Gastrocnemius medialis (tissue), 4 donors: Measurements from ENCODE around the gene ZMYM4. TPM values are rescaled to one million over a fixed set of nuclear protein-coding genes. Genes with fewer than 3 reads are reported as not detected.
"Not testable (repeated sequence)": the region's sequence is repeated elsewhere in the genome, so short reads cannot be mapped to it uniquely, and the experiment has no call there.

Source experiments
- ATAC-seq, 2 donors: fragments of 150-250 bp; one replicate each; pipeline ENCODE4 v1.9.1; 2016
- DNase-seq, 2 donors: peaks; one replicate each; pipeline ENCODE4 v3.0.0-alpha.2; 2019
- H3K27ac ChIP-seq, 4 donors: fragments of 200-600 bp; sonication (generic); 1 replicate in 1 of 4; 2 replicates in 3 of 4; pipeline ENCODE4 v1.5.1; 2016 to 2018; ENCODE audit warnings: mild to moderate bottlenecking in 2 of 4, moderate library complexity in 1 of 4
- H3K27me3 ChIP-seq, 3 donors: fragments of 200-600 bp; sonication (generic) in 2 of 3; 1 replicate in 1 of 3; 2 replicates in 2 of 3; pipeline versions ENCODE4 v1.5.1 to v1.6.0; 2016 to 2019; ENCODE audit warnings: mild to moderate bottlenecking in 1 of 3, moderate library complexity in 1 of 3
- H3K36me3 ChIP-seq, 2 donors: fragments of 200-600 bp; sonication (generic) in 1 of 2; one replicate each; pipeline ENCODE4 v1.5.1; 2017 to 2018
- H3K4me1 ChIP-seq, 2 donors: fragments of 200-600 bp; sonication (generic) in 1 of 2; one replicate each; pipeline ENCODE4 v1.5.1; 2016 to 2017; ENCODE audit warnings: mild to moderate bottlenecking in 2 of 2
- H3K4me3 ChIP-seq, 4 donors: fragments of 200-600 bp; sonication (generic) in 3 of 4; 1 replicate in 1 of 4; 2 replicates in 3 of 4; pipeline ENCODE4 v1.5.1; 2016 to 2019; ENCODE audit warnings: mild to moderate bottlenecking in 2 of 4
- H3K9me3 ChIP-seq, 3 donors: fragments of 200-600 bp; sonication (generic) in 2 of 3; 1 replicate in 1 of 3; 2 replicates in 2 of 3; pipeline ENCODE4 v1.5.1; 2016 to 2019
- POLR2A ChIP-seq, 2 donors: fragments of 450-650 bp; IDR thresholded peaks; one replicate each; pipeline ENCODE4 v1.6.1; 2017; ENCODE audit warnings: antibody characterized with exemption in 2 of 2, mild to moderate bottlenecking in 2 of 2, moderate library complexity in 2 of 2
- in situ Hi-C, 4 donors: fragments of 200-750 bp; cut with MboI; loops; one replicate each; pipeline versions ENCODE4 v1.15.0 to v1.8.0; 2017; ENCODE audit warnings: low sequenced_read_pairs in 4 of 4
- intact Hi-C: fragments of 100-400 bp; cut with DNase I; formaldehyde crosslinking; loops from one replicate; pipeline ENCODE4 v1.15.1; 2023; ENCODE audit warnings: low total_unique reads
- total RNA-seq, 4 donors: library from RNA; depleted of rRNA; stranded (reverse); fragments of >200 nt; gene quantifications; one replicate each; pipeline versions ENCODE4 v1.1.0 to v1.2.3, GENCODE V29; 2016
- TF ChIP-seq, protein P1 (sequence below), 5 experiments: fragments of 450-650 bp in 3 of 5; fragments of 200-600 bp in 2 of 5; sonication (generic) in 2 of 5; IDR thresholded peaks in 4 of 5; conservative IDR thresholded peaks in 1 of 5; 1 replicate in 4 of 5; 2 replicates in 1 of 5; pipeline ENCODE4 v1.5.1; 2016 to 2019; ENCODE audit warnings: antibody characterized with exemption in 5 of 5, mild to moderate bottlenecking in 3 of 5, moderate library complexity in 3 of 5

Gene ZMYM4
- total RNA-seq, 4 donors from 2014 or later = 11.1 to 25.3 (median 13.7) TPM

DNA sequence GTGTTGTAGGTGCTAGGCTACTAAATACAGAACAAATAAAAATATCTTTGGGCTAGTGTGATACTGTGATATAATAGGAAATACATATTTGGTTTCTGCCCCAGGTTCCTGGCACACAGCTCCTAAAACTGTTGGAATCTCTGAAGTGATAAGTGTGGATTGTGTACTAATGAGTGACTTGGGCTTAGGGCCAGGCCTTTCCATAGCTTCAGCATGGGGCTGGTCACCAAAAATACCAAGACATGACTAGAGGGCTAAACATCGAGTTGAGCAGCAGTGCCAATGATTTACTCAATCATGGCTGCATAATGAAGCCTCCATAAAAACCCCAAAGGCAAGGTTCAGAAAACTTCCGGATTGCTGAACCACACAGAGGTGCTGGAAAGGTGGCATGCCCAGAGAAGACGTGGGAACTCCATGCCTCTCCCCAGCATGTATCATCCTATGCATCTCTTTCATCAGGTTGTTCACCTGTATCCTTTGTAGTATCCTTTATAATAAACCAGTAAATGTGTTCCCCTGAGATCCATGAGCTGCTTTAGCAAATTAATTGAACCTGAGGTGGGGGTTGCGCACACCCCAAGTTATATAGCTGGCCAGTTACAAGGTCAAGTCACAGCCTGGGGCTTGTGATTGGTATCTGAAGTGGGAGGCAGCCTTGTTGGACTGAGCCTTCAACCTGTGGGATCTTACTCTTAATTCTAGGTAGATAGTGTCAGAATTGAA, 51.6 kb downstream of the ZMYM4 start:
- DNase-seq (no peak), ATAC-seq (peak; percentile 72 to 93)
- Histone ChIP-seq H3K4me1 (peaks cover 34 to 36% of the 10 kb centered on the region in 2 donors), H3K9me3 (no peaks in the 10 kb centered on the region), H3K27ac (peak overlapping the region; percentile 24 to 60 (median 54)), H3K4me3 (no peak overlapping the region), H3K27me3 (no peaks in the 10 kb centered on the region), H3K36me3 (no peaks in the 10 kb centered on the region)
- in situ Hi-C loops (no loop called here), intact Hi-C loops (loop anchor here (2.0 kb wide), 1 partner anchor 51 kb away; the partner anchor contains the start of gene ZMYM4)
- no peak for TF ChIP-seq POLR2A (IDR thresholded peaks at IDR 0.05)
- TF ChIP-seq, protein P1, sequence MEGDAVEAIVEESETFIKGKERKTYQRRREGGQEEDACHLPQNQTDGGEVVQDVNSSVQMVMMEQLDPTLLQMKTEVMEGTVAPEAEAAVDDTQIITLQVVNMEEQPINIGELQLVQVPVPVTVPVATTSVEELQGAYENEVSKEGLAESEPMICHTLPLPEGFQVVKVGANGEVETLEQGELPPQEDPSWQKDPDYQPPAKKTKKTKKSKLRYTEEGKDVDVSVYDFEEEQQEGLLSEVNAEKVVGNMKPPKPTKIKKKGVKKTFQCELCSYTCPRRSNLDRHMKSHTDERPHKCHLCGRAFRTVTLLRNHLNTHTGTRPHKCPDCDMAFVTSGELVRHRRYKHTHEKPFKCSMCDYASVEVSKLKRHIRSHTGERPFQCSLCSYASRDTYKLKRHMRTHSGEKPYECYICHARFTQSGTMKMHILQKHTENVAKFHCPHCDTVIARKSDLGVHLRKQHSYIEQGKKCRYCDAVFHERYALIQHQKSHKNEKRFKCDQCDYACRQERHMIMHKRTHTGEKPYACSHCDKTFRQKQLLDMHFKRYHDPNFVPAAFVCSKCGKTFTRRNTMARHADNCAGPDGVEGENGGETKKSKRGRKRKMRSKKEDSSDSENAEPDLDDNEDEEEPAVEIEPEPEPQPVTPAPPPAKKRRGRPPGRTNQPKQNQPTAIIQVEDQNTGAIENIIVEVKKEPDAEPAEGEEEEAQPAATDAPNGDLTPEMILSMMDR (IDR thresholded peaks at IDR 0.05 in 4 of 5, conservative IDR thresholded peaks at IDR 0.05 in 1 of 5) = no peak

DNA sequence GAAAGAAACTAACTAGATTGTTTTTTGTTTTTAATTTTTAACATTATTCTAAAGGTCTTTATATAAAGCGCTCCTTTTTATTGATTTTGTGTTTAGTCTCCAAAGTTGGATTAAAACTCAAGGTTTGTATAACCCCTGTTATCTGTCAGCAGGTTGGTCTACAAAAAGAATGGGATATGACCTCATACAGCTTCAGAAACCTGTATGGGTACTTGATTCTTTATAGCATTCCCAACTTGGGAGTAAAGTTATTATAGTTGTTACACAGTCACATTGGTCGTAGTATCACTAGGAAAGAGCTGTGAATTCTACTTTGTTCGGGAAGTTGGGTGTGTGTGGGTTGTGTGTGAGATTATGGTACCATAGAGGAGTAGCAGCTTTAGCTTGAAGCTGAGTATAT, 52.4 kb downstream of the ZMYM4 start:
- no peak overlapping the region for H3K4me3 ChIP-seq
- peaks cover 36 to 38% of the 10 kb centered on the region in 2 donors for H3K4me1 ChIP-seq

GRCh38 chr1:35324486-35324885, 56.0 kb downstream of the ZMYM4 start:
- intact Hi-C loops = no loop called here
- Histone ChIP-seq H3K9me3 (no peaks in the 10 kb centered on the region), H3K36me3 (no peaks in the 10 kb centered on the region), H3K27me3 (no peaks in the 10 kb centered on the region), H3K4me3 (no peak overlapping the region), H3K27ac (peak overlapping the region; percentile 3 to 51 (median 18)), H3K4me1 (peaks cover 32 to 37% of the 10 kb centered on the region in 2 donors)
- DNase-seq (no peak), ATAC-seq (no peak)
- in situ Hi-C loops = no loop called here
- TF ChIP-seq, protein P1 (IDR thresholded peaks at IDR 0.05 in 4 of 5, conservative IDR thresholded peaks at IDR 0.05 in 1 of 5) = no peak
- TF ChIP-seq POLR2A (IDR thresholded peaks at IDR 0.05) = no peak

More for the DNA sequence above, 52.4 kb downstream of the ZMYM4 start:
- intact Hi-C loops (loop anchor here (2.0 kb wide), 1 partner anchor 52 kb away; the partner anchor contains the start of gene ZMYM4), in situ Hi-C loops (no loop called here)
- Histone ChIP-seq H3K36me3 (no peaks in the 10 kb centered on the region), H3K9me3 (no peaks in the 10 kb centered on the region), H3K27me3 (no peaks in the 10 kb centered on the region), H3K27ac (no peak overlapping the region)
- TF ChIP-seq, protein P1 (IDR thresholded peaks at IDR 0.05 in 4 of 5, conservative IDR thresholded peaks at IDR 0.05 in 1 of 5) = no peak
- no peak for TF ChIP-seq POLR2A (IDR thresholded peaks at IDR 0.05)
- DNase-seq = no peak
- ATAC-seq = no peak

GRCh38 chr1:35326246-35326866, 57.8 kb downstream of the ZMYM4 start:
- DNase-seq (no peak), ATAC-seq (no peak)
- Histone ChIP-seq H3K4me3 (no peak overlapping the region), H3K27me3 (no peaks in the 10 kb centered on the region), H3K4me1 (peaks cover 14 to 24% of the 10 kb centered on the region in 2 donors), H3K9me3 (no peaks in the 10 kb centered on the region), H3K27ac (no peak overlapping the region), H3K36me3 (no peaks in the 10 kb centered on the region)
- intact Hi-C loops = no loop called here
- TF ChIP-seq, protein P1 (IDR thresholded peaks at IDR 0.05 in 4 of 5, conservative IDR thresholded peaks at IDR 0.05 in 1 of 5) = no peak
- TF ChIP-seq POLR2A (IDR thresholded peaks at IDR 0.05) = no peak
- in situ Hi-C loops = no loop called here

- ATAC-seq, H3K4me1 ChIP-seq, H3K4me3 ChIP-seq, H3K9me3 ChIP-seq, H3K36me3 ChIP-seq, DNase-seq, H3K27ac ChIP-seq, in situ Hi-C loops, intact Hi-C loops, H3K27me3 ChIP-seq: not testable (repeated sequence)
Observed at GRCh38 chr1:35331618-35332017, 63.1 kb downstream of the ZMYM4 start.
